Middle frontal gyrus (tissue), 1 donor: ENCODE measurements around the gene FMR1NB.

Source experiments
- DNase-seq: peaks from one replicate; pipeline ENCODE4 v3.0.0-alpha.2; 2015; ENCODE audit warnings: low spot score; ENCODE audit errors: extremely low spot score

FMR1NB gene, protein sequence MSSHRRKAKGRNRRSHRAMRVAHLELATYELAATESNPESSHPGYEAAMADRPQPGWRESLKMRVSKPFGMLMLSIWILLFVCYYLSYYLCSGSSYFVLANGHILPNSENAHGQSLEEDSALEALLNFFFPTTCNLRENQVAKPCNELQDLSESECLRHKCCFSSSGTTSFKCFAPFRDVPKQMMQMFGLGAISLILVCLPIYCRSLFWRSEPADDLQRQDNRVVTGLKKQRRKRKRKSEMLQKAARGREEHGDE

DNA sequence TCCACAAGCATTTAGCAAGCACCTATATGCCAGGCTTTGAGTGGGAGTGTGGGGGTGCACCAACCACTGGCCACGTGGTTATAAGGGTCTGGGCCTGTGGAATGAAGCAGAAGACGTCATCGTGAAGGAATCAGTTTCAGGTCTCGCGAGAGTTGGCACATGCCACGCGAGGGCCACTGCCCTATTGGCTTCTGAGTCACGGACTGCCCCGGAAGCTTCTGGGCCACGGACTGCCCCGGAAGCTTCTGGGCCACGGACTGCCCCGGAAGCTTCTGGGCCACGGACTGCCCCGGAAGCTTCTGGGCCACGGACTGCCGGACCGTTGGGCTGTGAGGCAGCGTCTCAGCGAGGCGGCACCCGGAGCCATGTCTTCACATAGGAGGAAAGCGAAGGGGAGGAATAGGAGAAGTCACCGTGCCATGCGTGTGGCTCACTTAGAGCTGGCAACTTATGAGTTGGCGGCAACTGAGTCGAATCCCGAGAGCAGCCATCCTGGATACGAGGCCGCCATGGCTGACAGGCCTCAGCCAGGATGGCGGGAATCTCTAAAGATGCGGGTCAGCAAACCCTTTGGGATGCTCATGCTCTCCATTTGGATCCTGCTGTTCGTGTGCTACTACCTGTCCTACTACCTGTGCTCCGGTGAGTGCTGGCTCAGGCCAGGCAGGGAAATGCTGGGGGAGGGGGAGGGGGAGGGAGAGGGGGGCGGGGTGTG lies at the start of gene FMR1NB:
FMR1NB (plus strand) TSS at position 300 of the 715 bp plus-strand sequence; CDS start at position 366, 66 bp downstream.
- no peak for DNase-seq

DNA sequence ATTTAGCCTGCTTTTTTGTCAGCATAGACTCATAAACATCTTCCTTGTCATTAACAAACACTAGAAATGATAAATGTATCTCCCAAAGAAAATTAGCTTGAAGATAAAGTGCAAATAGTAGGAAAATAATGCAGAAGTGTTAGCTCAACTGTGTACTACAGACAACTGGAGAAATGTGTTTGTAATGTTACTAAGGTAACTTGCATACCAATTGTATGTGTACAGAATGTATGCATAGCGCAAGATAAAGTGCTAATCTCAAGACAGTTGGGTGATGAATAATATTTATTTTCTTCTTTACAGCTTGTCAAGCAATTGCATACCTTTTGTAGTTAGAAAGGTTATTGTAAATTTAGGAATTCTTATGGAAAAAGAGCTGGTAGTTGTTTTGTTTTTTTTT lies 47.3 kb upstream of the FMR1NB start:
- DNase-seq, result no peak

DNA sequence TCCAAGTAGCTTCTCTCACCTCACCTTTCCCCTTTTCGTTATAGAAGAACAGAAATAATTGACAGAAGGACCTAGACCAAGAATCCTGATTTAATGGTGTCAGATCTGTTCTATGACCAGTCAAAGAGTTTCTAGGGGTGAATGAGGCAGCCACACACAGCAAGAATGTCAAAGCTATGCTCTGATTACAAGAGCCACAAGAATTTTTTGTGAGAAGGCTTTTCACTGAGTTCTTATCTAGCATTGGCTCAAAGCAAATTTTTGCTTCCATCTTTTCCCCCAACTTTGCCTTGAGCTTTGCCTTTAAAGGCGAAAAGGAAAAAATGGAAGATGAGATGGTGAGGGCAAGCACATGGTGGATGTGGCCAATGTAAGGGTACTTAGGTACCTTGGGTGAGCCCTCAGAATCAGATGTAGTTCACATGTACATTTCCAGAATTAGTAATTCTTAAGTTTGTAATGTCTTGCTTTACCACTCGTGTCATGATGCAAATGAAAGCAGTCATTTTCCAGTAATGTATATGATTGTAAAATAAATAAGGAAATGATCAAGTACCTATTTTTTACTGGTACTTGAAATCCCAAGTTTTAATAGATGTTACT lies 45.9 kb upstream of the FMR1NB start:
- no peak for DNase-seq

DNA sequence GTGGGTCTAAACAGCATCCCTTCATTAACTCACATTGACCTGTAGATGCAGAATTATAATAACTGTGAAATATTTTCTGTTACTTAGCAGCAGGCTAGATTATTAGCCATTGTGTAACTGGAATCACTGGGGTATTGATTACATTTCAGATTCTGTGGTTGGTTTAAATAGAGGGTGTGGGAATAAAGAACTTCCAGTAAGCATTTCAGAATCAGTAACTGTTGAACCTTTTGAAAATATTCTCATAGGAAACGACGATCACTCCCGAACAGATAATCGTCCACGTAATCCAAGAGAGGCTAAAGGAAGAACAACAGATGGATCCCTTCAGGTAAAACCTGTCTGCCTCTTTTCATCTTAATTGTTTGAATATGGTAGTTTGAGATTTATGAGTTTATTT lies 35.9 kb upstream of the FMR1NB start:
- DNase-seq, result no peak

DNA sequence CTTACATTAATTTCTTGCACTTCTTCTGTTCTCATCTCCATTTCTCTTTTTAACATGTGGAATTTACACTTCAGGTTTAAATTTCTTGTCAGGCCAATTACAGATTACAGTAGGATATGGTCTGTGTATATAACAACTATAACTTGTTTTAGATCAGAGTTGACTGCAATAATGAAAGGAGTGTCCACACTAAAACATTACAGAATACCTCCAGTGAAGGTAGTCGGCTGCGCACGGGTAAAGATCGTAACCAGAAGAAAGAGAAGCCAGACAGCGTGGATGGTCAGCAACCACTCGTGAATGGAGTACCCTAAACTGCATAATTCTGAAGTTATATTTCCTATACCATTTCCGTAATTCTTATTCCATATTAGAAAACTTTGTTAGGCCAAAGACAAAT lies 32.6 kb upstream of the FMR1NB start:
- DNase-seq, result no peak

DNA sequence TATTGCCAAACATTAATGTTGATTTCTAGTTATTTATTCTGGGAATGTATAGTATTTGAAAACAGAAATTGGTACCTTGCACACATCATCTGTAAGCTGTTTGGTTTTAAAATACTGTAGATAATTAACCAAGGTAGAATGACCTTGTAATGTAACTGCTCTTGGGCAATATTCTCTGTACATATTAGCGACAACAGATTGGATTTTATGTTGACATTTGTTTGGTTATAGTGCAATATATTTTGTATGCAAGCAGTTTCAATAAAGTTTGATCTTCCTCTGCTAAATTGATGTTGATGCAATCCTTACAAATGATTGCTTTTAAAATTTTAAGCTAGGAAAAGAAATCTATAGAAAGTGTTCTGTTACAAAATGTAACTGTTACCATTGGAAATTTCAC lies 30.8 kb upstream of the FMR1NB start:
- DNase-seq, result no peak

DNA sequence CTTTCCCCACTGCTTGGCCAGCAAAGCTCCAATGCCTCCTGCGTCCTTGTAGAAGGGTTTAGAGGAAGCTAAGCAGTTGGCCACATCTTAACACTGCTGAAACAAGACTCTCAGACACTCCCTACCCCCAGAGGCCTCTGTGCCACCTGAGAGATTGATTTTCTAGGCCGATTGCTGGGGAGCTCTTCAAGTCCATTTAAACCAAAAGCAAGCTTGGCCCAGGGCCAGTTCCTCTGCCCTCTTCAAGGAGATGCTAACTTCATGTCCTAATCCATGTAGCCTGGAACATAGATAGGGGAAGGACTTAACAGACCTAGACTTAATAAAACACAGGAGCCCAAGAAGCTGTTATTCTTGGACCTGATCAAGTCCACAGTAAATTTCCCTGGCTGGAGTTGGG lies 27.2 kb upstream of the FMR1NB start:
- no peak for DNase-seq

DNA sequence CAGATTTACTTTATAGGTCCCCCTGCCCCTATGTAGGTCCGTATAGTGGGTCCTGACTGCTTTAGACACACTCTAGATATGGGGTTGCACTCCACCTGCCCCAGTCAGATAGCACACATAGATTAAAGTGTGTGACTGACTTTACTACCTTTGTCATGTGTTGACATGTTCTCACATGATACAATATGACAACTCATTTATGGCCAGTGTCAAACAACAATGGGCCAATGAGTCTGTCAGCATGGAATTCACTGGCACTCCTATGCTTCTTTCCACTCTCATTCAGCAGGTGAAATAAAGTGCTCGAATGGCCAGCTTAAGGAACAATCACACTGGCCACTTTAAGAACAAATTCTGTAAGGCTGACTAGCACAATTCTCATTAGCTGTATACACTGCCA lies 23.8 kb upstream of the FMR1NB start:
- DNase-seq, result no peak

DNA sequence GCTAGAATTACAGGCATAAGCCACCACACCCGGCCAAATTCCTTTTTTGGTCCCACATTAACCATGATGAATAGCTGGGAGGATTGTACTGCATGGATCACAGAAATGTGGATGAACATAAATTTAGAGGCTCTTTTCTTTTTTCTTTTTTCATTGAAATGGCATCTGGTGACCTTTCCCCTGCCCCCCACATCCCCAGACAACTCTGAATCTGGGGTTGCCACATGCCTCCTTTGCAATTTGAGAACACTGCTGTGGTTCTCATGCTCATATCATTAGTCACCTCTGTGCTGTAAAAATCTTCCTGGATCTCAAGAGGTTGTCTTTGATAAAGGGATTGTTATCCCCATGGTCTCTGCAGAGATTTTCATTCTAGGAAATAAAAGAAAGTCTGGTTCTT lies 22.8 kb upstream of the FMR1NB start:
- DNase-seq, result no peak

DNA sequence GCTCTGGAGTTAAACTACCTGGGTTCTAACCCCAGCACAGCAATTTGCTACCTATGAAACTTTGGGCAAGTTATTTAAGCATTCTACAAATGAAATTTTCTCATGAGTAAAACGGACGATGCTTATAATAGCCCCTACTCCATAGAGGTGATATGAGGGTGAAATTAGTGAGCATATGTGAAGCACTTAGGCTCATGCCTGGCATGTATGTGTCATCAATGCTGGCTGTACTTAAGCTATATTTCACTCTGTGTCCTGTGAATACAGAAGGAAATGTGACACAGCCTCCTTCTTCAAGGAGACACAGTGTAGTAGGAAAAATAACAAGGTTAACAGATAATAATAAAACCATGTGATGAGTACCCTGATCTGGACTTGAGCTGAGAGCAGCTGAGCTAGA lies 20.4 kb upstream of the FMR1NB start:
- no peak for DNase-seq

DNA sequence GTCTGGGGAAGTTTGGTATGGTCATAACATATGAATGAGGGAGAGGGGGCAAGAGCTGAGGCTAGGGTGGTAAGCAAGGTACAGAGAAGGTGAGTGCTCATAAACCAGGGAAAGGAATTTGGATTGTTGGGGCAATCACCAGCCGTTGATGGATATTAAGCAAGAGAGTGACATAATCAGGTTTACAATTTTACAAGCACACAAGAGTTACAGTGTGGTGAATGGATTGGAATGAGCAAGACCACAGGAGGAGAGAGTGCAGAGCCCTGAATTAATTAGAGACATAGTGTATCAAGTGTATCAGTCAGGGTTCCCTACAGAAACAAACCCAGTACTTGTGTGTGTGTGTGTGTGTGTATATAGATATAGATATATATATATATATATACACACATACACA lies 18.7 kb upstream of the FMR1NB start:
- DNase-seq, result no peak

DNA sequence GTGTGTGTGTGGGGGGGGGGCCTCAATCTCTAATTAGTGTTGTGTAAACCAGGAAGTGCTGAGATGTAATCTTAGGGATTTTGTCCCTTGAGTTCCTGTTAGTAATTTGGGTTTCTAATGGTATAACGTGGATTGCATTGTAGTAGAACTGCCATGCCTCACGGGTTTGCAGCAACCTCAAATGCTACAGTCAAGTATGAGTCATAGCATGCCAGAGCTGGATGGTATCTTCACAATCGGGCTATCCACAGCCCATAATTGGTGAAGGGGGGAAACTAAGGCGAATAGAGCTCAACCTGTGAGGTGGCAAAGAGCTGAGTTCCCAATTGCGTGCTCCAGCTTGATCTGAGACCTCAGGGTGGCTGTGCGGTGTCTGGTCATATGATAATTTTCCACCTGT lies 2.2 kb upstream of the FMR1NB start:
- no peak for DNase-seq

DNA sequence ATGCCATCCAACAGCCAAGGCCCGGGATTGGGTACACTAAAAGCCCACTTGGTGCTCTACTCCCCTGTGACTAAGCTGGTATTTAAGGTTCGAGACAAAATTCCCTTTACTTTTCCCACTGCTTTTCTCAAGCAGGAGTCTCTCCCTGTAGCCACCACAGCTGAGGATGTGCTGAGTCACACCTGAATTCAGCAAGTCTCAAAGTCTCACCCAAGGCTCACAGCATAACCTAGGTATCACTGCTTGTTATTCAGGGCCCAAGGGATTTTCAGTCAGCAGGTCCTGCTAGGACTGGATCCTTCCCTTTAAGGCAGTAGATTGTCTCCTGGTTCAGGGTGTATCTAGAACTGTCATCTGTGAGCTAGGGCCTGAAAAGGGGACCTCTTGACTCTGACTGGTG lies 39.2 kb downstream of the FMR1NB start:
- DNase-seq, result no peak

DNA sequence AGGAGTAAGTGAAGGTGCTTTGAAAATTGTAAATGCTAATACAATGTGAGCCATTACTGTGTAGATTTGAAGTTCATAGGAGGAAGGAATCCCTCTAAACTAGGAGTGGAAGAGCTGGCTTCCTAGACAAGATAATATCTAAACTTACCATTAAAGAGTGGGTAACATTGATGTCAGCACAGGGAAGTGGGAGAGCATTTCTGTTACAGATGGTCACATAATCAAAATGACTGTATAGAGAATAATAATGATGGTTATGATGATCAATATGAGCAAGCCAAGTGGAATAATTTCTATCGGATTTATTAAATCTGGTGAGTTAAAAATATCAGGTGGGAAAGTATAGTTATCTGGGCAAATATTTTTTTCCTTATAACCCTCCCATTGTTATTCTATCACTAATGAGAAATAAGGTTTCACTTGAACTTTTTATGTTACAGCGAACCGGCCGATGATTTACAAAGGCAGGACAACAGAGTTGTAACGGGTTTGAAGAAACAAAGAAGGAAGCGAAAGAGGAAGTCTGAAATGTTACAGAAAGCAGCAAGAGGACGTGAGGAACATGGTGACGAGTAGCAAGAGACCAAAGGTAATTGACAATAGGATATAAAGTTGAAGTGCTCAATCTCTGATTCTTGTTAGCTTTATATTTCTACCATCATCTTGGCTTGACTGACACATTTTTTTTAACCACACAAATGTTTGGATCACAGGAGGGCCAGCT lies 43.5 kb downstream of the FMR1NB start:
- no peak for DNase-seq

DNA sequence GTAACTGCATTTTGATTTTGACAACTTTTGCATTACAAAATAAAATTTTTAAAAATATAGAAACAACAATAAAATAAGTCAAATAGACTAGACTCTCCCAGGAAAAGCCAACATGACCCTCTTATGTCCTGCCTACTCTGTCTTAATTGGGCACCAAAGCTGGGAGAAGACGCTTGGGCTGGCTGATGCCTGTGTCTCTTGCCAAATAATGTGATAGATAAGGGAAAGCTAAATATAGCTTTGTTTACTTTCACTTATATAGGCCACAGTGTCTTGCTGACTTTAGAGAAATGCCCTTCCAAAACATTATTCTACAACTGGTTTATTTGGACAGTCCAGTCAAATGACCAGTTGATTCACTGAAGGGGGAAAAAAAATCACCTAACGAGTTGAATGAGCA lies 54.2 kb downstream of the FMR1NB start:
- DNase-seq, result no peak

DNA sequence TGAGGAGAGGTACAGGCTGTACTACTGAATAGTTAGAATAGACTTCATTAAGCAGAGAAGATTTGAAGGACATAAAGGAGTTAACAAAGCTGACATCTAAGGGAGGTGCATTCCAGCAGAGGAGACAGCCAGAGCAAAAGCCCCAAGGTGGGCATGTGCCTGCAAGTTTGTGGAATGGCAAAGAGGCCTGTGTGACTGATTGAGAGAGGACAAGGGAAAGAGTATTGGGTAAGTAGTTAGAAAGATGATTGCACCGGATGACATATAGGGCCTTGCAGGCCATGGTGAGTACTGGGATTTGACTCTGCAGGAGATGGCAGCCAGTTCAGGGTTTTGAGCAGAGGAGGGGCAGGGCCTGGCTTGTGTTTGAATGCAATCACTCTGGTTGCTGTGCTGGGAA lies 55.9 kb downstream of the FMR1NB start:
- DNase-seq, result no peak

DNA sequence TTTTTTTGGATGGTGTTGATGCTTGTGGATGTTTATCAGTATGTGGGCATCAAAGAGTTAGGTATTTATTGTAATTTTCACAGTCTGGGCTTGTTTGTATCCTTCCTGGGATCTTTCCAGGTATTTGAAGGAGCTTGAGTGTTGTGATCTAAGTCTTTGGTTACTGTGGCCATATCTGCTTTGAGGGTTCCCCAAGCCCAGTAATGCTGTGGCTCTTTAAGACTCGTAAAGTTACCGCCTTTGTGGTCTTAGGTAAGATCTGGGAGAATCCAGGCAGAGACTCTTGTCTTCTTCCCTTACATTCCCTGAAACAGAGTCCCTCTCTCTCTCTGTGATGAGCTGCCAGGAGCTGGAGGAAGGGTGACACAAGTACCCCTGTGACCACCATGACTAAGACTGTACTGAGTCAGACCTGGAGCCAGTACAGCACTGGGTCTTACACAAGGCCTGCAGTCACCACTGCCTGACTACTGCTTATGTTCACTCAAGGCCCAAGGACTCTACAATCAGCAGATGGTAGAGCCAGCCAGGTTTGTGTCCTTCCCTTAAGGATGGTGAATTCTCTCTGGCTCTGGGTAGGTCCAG lies 62.2 kb downstream of the FMR1NB start:
- DNase-seq, result no peak

DNA sequence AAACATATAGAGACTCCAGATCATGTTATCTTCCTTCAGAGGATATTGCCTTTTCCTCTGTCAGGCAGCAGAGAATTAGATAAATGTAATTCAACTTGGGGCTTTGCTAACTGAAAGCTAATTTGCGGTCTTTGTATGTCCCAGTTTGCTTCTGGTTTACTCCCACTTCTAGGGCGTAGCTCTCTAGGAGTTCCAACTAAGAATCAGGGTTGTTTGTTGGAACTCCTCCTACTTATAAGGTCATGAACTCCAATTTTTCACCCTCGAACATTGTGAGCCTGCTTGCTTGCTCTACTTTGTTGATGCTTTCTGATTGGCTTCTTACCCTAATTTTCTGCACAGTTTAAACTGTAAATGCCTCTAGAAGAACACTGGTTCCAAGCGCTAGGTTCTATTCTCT lies 66.1 kb downstream of the FMR1NB start:
- DNase-seq, result no peak

DNA sequence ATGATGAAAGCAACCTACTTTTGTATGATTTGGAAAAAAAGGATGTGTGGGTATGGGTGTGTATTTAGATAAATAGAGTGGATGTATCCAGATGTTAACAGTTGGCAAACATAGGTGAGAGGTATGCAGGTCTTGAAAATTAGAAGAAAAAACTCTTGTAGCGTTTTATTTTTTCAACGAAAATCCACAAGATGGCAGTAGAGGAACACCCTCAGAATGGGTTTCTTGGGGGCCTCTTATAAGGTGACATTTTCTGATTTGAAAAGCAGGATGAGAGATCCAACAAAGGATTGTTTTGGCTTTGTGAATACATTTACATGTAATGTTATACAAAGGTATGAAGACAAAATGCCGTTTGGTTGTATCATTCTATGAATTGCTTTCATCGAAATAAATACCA lies 68.3 kb downstream of the FMR1NB start:
- no peak for DNase-seq

DNA sequence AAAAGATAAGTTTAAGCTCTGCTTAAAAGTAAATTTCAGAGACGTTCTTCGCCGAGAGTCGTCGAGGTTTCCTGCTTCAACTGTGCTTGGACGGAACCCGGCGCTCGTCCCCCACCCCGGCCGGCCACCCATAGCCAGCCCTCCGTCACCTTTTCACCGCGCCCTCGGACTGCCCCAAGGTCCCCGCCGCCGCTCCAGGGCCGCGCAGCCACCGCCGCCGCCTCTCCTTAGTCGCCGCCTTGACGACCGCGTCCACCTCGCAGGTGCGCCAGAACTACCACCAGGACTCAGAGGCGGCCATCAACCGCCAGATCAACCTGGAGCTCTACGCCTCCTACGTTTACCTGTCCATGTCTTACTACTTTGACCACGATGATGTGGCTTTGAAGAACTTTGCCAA lies 70.8 kb downstream of the FMR1NB start:
- DNase-seq, result no peak

DNA sequence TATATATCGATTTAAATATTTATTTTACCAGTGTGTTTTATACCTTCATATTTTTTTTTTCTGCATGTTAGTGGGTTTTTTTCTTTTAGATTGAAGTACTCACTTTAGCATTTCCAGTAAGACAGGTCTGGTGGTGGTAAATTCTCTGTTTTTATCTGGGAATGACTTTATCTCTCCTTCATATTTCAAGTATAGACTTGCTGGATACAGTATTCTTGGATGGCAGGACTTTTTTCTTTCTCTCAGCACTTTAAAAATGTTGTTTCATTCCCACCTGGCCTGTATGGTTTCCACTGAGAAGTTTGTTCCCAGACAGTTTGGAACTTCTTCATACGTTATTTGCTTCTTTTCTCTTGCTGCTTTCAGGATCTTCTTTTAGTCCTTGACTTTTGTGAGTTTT lies 86.1 kb downstream of the FMR1NB start:
- no peak for DNase-seq
